GM19455 (cell line): ENCODE results near the gene BOLA2B.
"Not testable (repeated sequence)": the region's sequence is repeated elsewhere in the genome, so short reads cannot be mapped to it uniquely, and the experiment has no call there.

Source experiments
- ATAC-seq: cut with Tn5 transposase; IDR thresholded peaks from one replicate; pipeline ENCODE4 v1.9.1; 2021; ENCODE audit not compliant: unreplicated experiment

Gene BOLA2B

DNA sequence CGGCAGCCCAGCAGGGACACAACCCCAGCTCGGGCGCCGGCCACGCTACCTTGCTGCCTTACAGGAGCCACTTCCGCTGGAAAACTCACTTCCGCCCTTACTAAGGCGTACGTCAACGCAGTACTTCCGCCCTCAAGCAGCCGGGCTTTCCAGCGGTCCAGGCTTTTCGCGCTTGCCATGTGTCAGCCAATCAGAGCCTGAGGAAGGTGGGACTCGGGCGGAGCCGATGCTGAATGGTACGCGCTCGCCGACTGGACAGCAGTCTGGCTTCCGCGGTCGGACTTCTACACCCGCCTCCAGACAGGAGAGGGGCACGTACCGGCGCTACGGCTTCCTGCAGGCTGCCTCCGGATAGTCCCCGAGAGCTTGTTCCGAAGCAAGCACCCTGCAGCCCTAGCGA is at the start of gene BOLA2B, which contains the start of gene SLX1A:
BOLA2B (minus strand) TSS at position 52 of the 400 bp plus-strand sequence. CDS start 71 bp downstream, outside the sequence.
SLX1A (plus strand) TSS at position 261 of the 400 bp plus-strand sequence. CDS start 210 bp downstream, outside the sequence.
- peak; percentile 82 for ATAC-seq

DNA sequence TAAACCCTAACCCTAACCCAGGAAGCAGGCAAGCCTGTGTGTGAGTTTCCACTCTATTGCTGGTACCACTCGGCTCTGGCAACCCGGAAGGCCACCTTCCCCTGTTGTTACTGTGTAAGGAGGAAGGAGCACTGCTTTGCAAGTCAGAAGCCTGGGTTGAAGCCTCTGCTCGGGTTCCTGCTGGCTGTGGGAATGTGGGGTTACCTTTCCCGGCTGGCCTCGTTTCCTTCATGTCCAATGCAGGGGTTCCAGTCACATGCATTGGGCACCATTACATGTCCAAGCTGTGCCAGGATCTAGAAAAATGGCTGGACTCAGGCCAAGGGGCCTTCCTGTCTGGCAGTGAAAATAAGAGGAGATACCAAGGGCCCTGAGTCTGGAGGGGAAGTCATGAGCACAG is 23.6 kb upstream of the BOLA2B start:
- ATAC-seq: not testable (repeated sequence)

DNA sequence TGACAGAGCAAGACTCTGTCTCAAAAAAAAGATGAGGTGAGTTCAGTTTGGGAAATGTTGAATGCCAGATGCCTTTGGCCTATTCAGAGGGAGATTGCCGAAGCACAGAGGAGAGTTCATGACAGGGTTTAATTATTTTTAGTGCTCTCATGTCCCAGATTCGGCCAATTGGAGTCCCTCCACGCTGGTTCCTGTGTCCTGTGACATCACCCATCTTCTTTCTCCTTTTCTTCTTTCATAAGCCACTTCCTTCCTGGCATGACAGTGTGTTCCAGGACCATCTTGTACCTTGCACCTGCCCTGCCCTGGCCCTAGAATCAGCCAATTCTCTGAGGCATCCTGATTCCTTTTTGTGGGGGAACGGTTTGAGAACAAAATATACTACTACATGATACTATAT is 17.9 kb upstream of the BOLA2B start:
- not testable (repeated sequence) for ATAC-seq

DNA sequence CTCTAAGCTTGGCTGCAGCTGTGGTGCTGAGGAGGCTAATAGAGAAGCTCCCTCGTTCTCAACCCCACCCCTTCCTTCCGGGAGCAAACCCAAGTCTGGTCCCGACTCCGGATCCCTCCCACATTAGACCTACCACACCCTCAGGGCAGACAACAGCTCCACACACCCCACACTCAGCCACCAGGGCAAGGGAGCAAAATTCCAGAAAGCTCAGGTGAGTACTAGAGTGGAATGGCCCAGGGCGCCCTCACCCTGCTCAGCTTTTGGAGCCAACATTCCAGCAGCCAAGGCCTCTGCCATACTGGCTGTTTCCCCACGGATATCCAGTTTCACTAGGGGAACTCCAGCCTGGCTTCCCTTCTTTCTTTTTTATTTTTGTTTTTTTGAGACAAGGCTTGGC is 15.6 kb upstream of the BOLA2B start:
- not testable (repeated sequence) for ATAC-seq

DNA sequence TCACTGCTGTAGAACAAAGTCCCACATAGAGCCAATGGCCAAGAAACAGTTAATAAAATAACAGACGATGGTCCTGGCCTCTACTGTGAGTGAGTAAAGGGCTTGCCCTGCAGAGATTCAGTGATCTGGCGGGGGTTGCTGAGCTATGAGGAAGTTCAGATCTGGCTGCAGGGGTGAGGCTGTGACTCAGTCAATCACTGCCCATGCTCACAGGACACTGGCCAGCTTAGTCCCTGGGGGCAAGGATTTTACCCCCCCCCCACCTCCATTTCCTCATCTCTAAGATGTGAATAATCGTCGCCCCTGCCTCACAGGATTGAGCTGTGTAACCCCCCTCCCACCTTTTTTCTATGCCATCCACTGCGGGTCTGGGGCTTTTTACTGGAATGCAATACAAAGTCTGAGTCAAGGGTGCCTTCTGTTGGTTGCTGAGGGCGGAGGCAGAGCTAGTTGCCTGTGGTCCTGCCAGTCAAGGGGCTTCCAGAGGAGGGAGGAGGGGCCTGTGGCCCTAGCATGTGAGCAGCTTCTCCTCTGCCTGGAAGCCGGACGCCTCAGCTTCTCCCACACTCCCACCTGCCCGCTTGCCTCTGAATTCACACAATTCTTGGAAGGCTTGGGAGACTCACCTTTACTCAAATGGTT is 13.7 kb upstream of the BOLA2B start:
- not testable (repeated sequence) for ATAC-seq

DNA sequence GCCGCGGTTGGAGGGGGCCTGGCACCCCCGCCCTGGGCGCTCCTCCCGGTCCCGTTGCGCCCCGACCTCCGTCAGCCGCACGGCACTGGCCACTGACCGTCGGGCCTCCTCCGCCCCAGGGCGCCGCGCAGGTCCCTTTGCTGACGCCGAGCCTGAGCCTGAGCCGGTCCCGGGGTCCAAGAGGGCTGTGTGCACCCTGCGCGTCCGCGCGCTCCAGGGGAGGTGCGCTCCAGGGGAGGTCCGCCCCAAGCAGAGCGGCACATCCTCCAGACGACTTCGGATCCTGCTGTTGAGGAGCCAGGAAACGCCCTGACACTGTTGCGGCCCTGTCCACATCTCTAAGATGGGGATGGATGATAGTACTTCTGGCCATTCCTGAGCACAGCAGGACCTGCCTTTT is 12.8 kb upstream of the BOLA2B start:
- ATAC-seq: not testable (repeated sequence)

DNA sequence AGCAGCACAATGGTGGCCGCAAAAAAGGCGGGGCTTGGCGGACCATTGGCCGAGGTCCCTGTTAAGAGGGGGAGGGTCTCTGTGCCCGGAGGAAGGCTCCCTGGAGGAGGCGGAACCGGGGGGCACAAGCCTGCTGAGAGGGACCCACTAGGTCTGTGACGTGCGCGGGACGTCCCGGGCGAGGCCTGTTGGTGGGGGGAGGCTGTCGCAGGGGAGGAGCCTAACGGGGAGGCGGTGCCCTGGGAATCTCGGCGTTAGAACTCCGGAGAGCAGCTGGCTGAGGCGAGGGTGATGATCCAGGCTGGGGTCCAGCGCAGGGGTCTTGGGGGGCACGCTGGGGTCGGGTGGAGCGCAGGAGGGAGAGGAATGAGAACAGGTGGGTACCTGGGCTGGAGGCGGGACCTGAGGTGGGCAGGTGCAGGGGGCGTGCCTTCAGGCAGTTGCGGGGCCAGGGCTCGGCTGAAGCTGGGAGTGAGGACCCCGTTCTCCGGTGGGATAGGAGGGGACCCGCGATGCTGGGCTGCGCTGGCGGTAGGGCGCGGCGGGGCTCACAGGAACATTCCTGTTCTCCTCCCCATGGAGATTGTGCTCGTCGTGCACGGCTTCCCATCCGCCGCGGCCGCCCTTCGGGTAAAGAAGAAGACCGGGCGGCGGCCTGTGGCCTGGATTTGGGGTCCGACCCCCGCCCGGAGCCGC is 12.2 kb upstream of the BOLA2B start:
- ATAC-seq: not testable (repeated sequence)

DNA sequence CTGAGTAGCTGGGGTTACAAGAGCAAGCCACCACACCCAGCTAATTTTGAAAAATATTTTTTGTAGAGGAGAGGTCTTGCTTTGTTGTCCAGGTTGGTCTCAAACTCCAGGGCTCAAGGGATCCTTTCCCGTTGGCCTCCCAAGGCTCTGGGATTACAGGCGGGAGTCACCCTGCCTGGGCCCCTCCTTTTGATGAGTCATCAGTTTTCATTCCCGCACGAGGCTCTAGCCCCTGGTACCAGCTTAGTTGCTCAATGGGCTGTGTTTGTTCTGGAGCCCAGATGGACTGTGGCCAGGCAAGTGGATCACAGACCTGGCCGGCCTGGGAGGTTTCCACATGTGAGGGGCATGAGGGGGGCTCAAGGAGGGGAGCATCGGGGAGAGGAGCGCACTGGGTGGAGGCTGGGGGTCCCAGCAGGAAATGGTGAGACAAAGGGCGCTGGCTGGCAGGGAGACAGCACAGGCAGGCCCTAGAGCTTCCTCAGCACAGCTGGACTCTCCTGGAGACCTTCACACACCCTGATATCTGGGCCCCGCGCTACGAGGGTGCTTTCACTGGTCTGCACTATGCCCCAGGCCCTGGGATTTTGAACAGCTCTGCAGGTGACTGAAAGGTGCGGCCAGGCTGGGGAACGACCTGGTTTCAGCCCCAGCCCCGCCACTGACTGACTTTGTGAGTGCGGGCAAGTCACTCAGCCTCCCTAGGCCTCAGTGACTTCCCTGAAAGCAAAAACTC is 6.3 kb upstream of the BOLA2B start:
- not testable (repeated sequence) for ATAC-seq

DNA sequence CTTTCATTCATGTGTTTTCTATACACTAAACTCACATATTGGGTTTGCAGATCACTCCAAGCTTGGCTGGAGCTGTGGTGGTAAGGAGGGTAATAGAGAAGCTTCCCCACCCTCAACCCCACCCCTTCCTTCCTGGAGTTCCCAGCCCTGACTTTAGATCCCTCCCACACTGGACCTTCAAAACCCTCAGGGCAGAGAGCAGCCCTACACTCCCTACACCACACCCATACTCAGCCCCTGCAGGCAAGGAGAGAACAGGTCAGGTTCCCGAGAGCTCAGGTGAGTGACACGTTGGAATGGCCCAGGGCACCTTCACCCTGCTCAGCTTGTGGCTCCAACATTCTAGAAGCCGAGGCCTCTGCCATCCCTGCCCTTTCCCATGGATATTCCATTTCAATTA is 5.6 kb upstream of the BOLA2B start, which contains the start of gene SULT1A3:
SULT1A3 (plus strand) TSS at position 207 of the 400 bp plus-strand sequence. CDS start 1,474 bp downstream, outside the sequence.
- not testable (repeated sequence) for ATAC-seq

DNA sequence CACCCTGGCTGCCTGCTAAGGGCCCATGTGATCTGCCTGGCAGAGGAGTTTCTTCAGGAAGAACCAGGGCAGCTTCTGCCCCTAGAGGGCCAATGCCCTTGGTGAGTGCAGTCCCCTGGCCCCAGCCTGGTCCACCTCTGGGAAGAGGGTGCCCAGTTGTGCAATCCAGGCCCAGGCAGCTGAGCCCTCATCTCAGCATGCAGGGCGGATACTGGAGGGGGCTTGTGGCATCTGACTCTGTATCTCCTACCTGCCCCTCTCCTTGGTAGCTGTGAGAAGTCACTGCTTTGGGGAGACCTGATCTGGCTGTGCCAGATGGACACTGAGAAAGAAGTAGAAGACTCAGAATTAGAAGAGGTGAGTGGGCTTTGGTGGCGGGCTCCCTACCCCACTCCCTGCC is 3.5 kb upstream of the BOLA2B start:
- ATAC-seq: not testable (repeated sequence)

DNA sequence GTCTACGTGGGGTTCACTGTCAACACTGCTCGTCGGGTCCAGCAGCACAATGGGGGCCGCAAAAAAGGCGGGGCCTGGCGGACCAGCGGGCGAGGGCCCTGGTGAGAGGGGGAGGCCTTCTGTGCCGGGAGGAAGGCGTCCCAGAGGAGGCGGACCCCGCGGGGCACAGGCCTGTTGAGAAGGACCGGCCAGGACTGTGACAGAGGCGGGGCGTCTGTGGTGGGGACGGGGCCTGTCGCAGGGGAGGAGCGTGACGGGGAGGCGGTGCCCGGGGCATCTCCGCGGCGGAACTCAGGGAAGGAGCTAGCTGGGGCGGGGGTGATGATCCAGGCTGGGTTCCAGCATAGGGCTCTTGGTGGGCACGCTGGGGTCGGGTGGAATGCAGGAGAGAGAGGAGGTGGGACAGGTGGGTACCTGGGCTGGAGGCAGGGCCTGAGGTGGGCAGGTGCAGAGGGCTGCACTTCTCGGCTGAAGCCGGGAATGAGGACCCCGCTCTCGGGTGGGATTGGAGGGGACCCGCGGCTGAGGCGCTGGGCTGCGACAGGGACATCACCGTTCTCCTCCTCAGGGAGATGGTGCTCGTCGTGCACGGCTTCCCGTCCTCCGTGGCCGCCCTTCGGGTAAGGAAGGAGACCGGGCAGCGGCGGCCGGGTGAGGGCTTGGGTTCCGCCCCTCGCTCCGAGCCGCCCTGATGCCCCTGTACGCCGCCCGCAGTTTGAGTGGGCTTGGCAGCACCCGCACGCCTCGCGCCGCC is 883 bp upstream of the BOLA2B start:
- ATAC-seq: peak; percentile 66

DNA sequence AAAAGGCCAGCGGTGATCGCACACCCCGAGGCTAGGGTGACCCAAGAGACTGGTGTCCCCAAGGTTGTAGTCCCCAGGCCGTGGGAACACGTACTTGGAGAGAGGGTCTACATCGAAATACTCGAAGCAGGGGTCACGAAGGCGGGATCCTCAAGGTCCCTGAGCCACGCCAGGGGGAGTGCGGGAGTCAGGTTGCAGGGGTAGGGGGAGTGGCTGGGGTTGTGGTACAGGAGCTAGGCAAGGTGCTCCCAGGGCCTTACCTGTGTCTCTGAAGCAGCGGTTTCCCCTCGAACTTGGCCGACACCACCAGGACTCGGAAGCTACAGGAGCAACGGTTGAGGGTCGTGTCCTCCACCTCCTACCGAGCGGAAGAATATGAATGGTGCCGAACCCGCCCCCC is 368 bp downstream of the BOLA2B start:
- ATAC-seq: peak; percentile 10

DNA sequence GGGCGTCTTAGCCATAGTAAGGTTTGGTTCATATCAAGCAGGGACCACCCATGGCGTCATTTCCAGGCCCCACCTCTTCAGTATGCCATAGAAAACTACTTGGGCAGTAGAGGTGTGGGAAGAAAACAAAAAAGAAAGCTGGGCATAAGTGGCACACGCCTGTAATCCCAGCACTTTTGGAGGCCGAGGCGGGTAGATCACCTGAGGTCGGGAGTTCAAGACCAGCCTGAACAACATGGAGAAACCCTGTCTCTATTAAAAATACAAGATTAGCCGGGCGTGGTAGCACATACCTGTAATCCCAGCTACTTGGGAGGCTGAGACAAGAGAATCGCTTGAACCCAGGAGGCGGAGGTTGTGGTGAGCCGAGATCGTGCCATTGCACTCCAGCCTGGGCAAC is 2.3 kb downstream of the BOLA2B start:
- not testable (repeated sequence) for ATAC-seq

DNA sequence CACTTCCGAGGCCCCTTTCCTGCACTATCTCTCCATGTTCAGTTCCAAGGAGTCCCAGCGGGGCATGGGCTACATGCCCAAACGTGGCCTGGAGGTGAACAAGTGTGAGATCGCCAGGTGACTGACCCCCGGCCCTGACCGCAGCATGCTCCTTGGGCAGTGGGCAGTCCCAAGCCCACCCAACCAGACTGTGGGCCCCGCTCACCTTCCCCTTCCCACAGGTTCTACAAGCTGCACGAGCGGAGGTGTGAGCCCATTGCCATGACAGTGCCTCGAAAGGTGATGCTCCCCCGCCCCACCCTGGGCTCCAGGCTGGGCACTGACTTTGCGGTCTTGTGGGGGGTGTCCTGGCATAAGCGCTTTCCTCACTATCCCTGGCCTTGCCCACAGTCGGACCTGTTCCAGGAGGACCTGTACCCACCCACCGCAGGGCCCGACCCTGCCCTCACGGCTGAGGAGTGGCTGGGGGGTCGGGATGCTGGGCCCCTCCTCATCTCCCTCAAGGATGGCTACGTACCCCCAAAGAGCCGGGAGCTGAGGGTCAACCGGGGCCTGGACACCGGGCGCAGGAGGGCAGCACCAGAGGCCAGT is 5.4 kb downstream of the BOLA2B start:
- no peak for ATAC-seq

DNA sequence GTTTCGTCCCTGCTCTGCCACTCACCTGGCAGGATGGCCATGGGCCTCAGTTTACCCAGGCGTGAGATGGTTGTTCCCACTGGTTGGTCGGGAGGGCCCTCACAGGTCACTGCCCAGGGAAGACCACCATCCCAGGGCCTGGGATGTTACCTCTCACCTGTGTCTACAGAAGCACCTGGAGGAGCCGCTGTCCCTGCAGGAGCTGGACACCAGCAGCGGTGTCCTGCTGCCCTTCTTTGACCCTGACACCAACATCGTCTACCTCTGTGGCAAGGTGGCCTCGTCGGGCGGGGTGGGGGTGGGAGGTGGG is 6.0 kb downstream of the BOLA2B start:
- ATAC-seq: no peak

DNA sequence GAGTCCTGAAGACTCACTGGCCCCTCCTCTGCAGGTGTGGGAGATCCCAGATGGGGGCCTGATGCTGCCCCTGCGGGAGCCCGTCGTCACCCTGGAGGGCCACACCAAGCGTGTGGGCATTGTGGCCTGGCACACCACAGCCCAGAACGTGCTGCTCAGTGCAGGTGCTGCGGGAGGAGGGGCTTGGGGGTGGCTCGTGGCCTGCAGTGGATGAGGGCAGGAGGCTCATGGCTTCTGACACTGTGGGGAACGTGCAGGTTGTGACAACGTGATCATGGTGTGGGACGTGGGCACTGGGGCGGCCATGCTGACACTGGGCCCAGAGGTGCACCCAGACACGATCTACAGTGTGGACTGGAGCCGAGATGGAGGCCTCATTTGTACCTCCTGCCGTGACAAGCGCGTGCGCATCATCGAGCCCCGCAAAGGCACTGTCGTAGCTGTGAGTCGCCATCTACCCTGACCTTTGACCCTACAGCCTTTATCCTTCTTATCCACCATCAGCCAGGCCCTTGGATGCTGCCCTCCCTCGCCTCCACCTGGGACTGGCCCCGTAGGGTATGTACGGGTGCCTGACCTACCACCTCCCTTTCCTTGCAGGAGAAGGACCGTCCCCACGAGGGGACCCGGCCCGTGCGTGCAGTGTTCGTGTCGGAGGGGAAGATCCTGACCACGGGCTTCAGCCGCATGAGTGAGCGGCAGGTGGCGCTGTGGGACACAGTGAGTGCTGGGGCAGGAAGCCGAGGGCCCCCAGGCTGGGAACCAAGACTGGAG is 6.5 kb downstream of the BOLA2B start:
- ATAC-seq: no peak

DNA sequence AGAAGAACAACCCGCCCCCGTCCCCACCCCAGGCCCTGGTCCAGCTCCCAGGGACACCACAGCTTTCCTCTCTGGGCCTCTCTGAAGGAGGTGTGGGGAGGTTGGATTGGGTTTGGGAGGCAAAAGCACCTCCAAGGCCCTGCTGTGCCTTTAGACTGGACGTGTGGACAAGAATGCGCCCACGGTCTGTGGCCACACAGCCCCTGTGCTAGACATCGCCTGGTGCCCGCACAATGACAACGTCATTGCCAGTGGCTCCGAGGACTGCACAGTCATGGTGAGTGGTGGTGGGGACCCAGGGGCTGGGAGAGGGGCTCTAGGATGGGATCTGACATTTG is 7.1 kb downstream of the BOLA2B start:
- ATAC-seq: no peak

DNA sequence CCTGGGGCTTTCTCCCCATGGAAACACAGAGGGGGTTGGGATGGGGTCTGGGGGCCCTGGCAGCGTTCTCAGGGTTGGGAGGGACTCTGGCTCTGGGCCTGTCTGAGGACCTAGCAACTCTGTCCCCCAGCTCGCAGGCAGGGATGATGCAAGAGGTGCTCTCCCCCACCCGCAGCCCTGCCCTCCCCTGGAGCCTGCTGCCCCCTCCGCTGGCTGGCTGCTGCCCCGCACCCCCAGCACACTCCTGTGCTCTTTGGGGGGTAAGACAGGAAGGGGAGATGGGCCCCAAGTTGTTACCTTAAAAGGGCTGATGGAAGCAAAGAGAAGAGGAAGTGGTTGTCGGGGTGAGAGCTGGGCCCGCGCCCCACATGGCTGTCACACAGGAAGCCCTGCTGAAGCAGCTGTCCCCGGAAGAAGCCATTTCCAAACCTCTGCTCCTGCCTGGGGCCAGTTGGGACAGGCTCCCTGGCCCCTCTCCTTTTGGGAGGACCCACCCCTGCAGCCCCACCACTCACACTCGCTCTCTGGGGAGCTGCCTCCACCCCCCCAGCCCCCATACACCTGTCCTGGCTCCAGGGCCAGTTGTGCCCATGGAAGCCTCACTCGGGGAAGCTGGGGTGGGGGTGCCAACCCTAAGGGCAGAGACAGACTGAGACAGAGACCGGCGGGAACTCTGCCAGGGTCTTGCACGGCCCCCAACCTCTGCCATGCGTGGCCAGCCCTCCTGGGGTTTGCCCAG is 7.6 kb downstream of the BOLA2B start:
- peak; percentile 33 for ATAC-seq
